A549 treated with Mapracorat at 1 μM for 4 hours (cell line): Measurements from ENCODE around the gene DHRS7C. TPM values are rescaled to one million over a fixed set of nuclear protein-coding genes. Genes with fewer than 3 reads are reported as not detected.

Experiments
- total RNA-seq: library from RNA; stranded (reverse); fragments of 200-300 nt; extraction: Qiagen RNA extraction; gene quantifications from 5 replicates; pipeline ENCODE4 v1.2.3, GENCODE V29; 2022

DHRS7C gene
- total RNA-seq = not detected in 5 replicates

GRCh38 chr17:9790889-9791876 is at the start of gene DHRS7C:
Gene DHRS7C (minus strand): TSS chr17:9791592. CDS start chr17:9791284, 308 bp downstream.

GRCh38 chr17:9825641-9826150 is 34.3 kb upstream of the DHRS7C start, which contains the start of gene GLP2R:
Gene GLP2R (plus strand): TSS chr17:9825924. CDS start chr17:9826064, 140 bp downstream.

GRCh38 chr17:9821921-9822320 is 30.5 kb upstream of the DHRS7C start, which contains the start of gene GSG1L2:
Gene GSG1L2 (minus strand): TSS chr17:9822079. CDS start chr17:9822071, 8 bp downstream.

Other genes starting within 250 kb of the DHRS7C start
- 56.4 to 80.8 TPM (median 62.8 TPM) in 5 replicates for gene STX8, start 215.8 kb downstream of the DHRS7C start, total RNA-seq
- 0.28 TPM in 1 of 5 replicates, not detected in the others for gene CFAP52, start 214.9 kb downstream of the DHRS7C start, total RNA-seq
- 3.7 to 5.1 TPM (median 4.0 TPM) in 5 replicates for gene USP43, start 146.1 kb downstream of the DHRS7C start, total RNA-seq
- gene GSG1L2, start 30.5 kb upstream of the DHRS7C start, total RNA-seq = not detected in 5 replicates
- gene GLP2R, start 34.3 kb upstream of the DHRS7C start, total RNA-seq = 7.5 to 14.9 TPM (median 9.2 TPM) in 5 replicates
- not detected in 5 replicates for gene RCVRN, start 113.7 kb upstream of the DHRS7C start, total RNA-seq